NCI-H187 treated with DMSO at 0.1 percent for 48 hours (cell line): ENCODE results near the gene EGFR.

ENCODE experiments used
- DNase-seq: peaks from one replicate; lab custom pipeline; 2025; lab: John Stamatoyannopoulos, UW

The EGFR gene

GRCh38 chr7:55018361-55019190 is at the start of gene EGFR:
Gene EGFR (plus strand): TSS chr7:55019017. CDS start chr7:55019278, 261 bp downstream.
- DNase-seq, result no peak

GRCh38 chr7:54969208-54969967 is 49.4 kb upstream of the EGFR start:
- no peak for DNase-seq

DNA sequence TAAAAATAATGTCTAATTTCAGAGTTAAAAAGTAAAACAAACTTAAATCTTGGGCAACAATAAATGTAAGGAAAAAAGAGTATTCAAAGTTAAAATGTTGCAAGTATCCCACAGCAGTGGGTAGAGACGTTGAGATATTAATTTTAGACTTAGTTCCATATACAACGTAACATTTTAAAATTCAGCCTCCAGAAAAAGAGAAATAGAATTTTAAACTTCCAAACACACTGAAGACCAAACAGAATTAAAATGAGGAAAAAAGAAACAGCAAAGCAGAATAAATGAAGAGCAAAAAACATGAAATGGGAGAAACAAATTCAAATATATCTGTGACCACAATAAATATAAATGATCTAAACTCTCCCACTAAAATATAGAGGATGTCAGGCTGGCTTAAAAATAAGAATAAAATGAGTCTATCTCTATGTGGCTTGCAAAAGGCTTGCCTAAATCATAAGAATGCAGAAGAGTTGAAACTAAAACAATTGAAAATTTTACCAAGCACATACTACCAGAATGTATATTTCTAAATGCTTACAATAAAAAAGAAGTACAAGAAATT is 46.0 kb upstream of the EGFR start:
- DNase-seq, result no peak

DNA sequence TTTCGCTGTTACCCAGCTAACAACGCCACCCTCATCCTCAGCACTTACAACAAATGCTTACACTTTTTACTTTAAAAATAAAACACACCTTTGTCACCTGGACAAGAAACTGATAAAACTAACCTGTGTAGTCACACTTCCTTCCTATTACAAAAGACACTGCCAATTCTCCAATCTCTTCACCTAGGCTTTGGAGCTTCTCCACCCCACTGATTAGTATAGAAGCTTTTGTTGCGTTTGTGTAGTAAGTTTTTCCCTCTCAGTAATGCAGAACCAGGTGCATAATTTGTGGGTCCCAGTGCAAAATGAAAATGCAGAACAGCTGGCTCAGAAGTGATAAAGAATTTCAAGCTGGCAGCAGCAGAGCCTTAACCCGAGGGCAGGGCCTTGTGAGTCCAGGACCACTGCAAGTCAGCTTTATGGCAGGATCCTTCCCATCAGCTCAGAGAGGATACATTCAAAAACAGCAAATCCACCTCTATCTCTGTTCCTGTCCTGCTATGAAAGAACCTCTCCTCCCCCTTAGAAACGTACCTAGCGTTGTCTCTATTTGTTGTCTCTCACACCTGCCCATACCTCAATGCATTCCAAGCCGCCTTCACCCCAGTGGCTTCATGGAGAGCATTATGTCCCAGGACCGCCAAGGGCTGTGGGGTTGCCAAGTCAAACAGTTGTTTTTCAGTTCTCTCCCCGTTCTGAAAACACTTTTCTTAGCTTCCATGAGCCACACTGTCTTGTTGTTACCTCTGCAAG is 40.3 kb upstream of the EGFR start:
- DNase-seq, result no peak

GRCh38 chr7:54980521-54980920 is 38.3 kb upstream of the EGFR start:
- DNase-seq, result no peak

GRCh38 chr7:54981913-54982312 is 36.9 kb upstream of the EGFR start:
- DNase-seq, result no peak

GRCh38 chr7:54985426-54986330 is 33.1 kb upstream of the EGFR start:
- no peak for DNase-seq

DNA sequence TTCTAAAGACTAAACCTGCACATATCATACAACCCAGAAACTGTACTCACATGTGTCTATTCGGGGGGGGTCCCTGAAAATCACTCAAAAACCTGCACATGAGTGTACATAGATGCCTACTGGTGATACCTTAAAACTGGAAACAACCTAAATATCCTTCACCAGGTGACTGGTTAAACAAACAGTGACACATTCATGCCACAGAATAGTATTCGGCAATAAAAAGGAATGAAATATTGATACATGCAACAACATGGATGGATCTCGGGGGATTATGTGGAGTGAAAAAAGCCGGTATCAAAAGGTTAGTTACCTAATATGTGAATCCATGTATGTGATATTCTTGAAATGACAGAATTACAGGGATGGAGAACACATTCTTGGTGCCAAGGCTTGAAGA is 32.1 kb upstream of the EGFR start:
- no peak for DNase-seq

DNA sequence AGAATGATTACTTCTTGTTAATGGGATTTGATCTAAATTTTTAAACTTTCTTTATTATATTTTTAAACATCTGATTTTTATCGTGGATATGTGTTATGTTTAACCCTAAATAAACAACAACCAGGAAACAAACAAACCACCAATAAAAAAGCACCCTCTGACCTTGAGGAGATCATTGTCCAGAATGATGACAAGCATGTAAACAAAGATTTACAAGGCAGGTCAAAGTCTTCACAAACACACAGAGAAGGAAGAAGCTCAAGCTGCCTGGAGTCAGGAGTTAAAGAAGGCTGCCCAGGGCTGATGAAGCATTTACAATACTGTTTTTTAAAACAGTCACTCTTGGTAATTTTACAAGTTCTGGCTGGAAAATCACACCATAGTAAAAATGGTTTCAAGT is 31.0 kb upstream of the EGFR start:
- DNase-seq, result no peak

DNA sequence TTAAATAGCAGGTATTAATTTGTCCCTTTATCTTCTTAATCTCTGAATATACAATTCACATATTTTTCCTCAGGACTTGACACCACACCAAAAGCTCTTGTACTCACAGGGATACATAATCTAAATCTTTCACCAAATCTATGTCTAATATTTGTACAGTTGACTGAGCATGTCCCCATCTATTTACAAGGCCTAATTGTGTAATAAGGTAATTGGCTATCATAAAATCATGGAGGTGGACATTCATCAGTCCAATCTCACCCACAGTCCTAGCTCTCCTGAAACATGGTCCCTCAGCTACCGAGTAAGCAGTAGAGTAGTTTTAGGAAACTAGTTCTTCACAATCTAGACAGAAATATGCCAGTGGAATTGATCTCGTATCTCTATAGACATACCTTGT is 30.3 kb upstream of the EGFR start:
- no peak for DNase-seq

- DNase-seq, result no peak
These were observed 29.2 kb upstream of the EGFR start for GRCh38 chr7:54989453-54990225.

GRCh38 chr7:54991341-54991740 is 27.5 kb upstream of the EGFR start:
- no peak for DNase-seq

- no peak for DNase-seq
These were observed 25.8 kb upstream of the EGFR start for GRCh38 chr7:54992871-54993475.

DNA sequence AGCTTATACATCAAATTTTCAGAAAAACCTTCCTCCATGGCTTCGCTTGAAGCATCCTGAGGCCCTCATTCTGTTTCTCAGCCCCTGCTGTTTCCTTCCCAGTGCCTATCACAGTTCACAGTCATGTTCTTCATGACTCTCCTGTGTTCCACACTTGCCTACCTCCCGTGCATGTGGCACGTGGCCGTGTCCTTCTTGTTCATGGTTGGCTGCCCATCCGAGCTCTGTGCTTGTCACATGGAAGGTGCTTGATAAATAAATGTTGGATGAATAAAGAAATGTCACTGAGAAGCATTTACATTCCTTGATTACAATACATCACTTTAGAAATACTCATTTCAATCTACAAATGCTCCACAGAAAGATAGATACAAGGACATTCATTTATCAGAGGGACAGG is 23.7 kb upstream of the EGFR start:
- no peak for DNase-seq

DNA sequence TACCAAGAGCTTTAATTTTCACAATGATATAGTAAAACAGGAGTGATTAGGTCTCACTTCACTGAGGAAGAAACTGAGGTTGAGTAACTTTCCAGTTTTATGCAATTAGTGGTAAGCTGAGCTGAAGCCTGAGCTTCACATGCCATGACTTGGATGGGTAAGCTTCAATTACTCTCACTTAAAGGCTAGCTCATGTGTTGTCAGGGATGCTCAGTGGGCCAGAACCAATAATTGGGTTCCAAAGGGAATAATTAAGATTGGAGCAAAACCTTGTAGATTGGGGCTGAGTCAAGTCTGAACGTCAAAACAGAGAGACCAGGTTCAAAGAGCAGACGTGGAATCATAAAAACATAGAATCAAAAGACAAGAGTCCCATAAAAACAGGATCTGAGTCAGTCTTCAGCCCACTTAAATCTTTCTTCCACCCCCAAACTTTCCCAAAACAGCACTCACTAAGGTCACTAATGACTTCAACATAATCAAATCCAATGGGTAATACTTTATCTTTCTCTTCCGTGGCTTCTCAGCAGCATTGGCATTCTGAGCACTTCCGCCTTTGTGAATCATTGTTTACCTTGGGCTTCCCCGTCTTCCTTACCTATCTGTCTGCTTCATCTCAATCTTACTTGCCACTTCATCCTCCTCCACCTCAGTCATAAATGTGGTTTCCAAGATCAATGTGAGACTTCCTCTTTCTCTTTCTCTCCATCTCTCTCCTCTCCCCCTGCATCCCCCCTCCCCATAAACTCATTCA is 23.0 kb upstream of the EGFR start:
- no peak for DNase-seq

DNA sequence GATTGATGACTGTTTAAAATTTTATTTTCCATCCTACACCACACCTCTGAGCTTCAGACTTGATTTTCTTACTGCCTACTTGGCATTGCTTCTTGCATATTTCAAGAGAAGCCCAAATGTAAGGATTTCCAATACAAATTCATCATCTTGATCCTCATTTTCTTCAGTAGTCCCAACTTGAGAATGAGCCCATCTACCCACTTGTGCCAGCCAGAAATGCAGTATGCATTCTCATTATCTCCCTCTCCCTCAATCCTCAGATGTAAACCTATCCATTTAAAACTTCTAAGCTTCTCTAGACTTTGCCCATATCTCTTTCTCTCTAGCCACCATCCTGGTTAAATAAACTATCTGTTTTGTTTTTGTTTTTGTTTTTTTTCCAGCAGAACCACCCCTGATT is 22.4 kb upstream of the EGFR start:
- DNase-seq, result no peak

DNA sequence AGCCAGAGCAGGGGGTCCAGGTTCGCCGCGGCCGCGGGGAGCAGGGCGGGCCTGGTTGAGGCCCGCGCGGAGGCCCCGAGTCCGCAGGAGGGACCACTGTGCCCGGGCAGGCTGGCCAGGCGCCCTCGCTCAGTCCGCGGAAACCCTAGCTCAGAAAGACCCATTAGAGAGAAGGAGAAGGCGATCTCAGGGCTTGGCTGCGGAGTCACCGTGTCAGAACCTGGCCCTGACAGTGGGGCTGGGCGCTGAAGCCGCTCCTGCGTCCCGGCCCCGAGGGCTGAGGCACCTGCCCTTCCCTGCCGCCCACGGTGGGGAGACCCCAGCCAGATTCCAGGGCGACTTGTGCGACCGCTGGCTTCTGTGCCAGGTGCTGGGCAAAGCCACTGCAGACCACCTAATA is 14.2 kb upstream of the EGFR start:
- DNase-seq, result no peak

GRCh38 chr7:55005241-55005851 is 13.5 kb upstream of the EGFR start:
- no peak for DNase-seq

- no peak for DNase-seq
These were observed 12.3 kb upstream of the EGFR start for GRCh38 chr7:55006499-55006898.
